ENCODE results near the gene FBXO42. TPM values are rescaled to one million over a fixed set of nuclear protein-coding genes. Genes with fewer than 3 reads are reported as not detected.

FBXO42 gene
- total and polyA plus RNA-seq, 2 donors (not counting 3 experiments of a cell fraction or from before 2014, with no cell fraction given): 16.3 to 20.4 TPM

DNA sequence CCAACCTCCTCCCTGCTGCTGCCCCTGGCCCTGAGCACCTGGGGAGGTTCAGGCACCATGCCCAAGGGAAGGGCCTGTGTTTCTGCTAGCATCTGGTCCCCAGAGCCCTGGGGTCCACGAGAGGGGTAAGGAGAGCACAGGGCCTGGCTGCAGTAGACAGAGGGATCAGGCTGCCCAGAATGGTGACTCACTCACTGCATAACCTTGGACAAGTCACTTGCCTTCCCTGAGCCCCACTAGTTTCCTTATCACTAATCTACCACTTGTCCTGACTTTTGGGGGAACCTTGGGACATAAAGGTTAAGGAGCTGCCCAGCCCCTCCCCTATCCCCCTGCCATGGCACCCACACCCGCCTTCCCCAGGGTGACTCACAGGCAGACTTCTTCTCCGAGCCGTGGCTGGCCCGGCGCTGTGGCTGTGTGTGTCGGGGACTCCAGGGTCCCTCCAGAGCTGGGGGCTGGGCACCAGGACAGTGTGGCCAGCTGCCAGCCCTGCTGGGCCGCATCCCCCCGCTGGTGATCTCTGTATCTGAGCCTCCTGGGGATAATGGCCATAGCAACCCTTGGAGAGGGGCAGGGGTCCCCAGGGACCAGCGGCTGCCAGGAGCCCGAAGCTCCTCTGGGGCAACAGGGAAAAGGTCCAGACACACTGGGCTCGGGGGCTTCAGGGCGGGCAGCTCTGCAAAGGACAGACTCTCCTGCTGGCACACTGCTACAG lies 143.9 kb downstream of the FBXO42 start:
- intact Hi-C loops (cut with micrococcal nuclease): loop anchor here (5.0 to 10.0 kb wide), 2 partner anchors 144 to 236 kb away; partner anchors contain the start of genes FBXO42 and NECAP2
- no peak for FAIRE-seq

More for the DNA sequence above, 143.9 kb downstream of the FBXO42 start:
- Histone ChIP-seq H4K20me1 (replicated peaks; ENCODE audit: control insufficient read depth, extremely low read depth, insufficient read depth, low read length) (no peaks in the 10 kb centered on the region), H3K9me1 (replicated peaks; ENCODE audit: control insufficient read depth, extremely low read depth, insufficient read depth, low read length) (no peaks in the 10 kb centered on the region), H3K4me3 (replicated peaks in 1 of 3; ENCODE audit: insufficient read depth in 1 of 3, low read depth in 1 of 3, low read length in 3 of 3) (no peak overlapping the region), H3K27ac (ENCODE audit: insufficient read depth, low read depth, low read length) (no peak overlapping the region), H3K9ac (replicated peaks; ENCODE audit: extremely low read depth, insufficient read depth, low read length) (no peak overlapping the region), H2AFZ (ENCODE audit: low read depth, low read length) (no peak overlapping the region), H3K79me2 (ENCODE audit: control insufficient read depth, insufficient read depth, low read length) (no peaks in the 10 kb centered on the region), H3K4me2 (ENCODE audit: insufficient read depth, low read length) (no peak overlapping the region), H3K36me3 (ENCODE audit: control insufficient read depth in 2 of 2, extremely low read depth in 1 of 2, insufficient read depth in 2 of 2, low read length in 2 of 2) (no peaks in the 10 kb centered on the region), H3K4me1 (ENCODE audit: control insufficient read depth, extremely low read depth, insufficient read depth, low read length) (peaks cover 9% of the 10 kb centered on the region), H3K27me3 (ENCODE audit: control insufficient read depth in 2 of 2, insufficient read depth in 2 of 2, low read length in 2 of 2) (no peaks in the 10 kb centered on the region), H3K9me3 (replicated peaks; ENCODE audit: control insufficient read depth, insufficient read depth, low read length) (no peaks in the 10 kb centered on the region)
- no peak for TF ChIP-seq GATA2 (IDR thresholded peaks at IDR 0.05; ENCODE audit: insufficient read depth, insufficient read length, low read depth, low read length)
- no peak for TF ChIP-seq FOS (IDR thresholded peaks at IDR 0.05; ENCODE audit: borderline replicate concordance, insufficient read depth, low read length)
- TF ChIP-seq POLR2AphosphoS5 (IDR thresholded peaks at IDR 0.05; ENCODE audit: insufficient read depth, low read depth, low read length): no peak
- TF ChIP-seq MYC (IDR thresholded peaks at IDR 0.05; ENCODE audit: low read depth, low read length): no peak
- TF ChIP-seq, protein P1, sequence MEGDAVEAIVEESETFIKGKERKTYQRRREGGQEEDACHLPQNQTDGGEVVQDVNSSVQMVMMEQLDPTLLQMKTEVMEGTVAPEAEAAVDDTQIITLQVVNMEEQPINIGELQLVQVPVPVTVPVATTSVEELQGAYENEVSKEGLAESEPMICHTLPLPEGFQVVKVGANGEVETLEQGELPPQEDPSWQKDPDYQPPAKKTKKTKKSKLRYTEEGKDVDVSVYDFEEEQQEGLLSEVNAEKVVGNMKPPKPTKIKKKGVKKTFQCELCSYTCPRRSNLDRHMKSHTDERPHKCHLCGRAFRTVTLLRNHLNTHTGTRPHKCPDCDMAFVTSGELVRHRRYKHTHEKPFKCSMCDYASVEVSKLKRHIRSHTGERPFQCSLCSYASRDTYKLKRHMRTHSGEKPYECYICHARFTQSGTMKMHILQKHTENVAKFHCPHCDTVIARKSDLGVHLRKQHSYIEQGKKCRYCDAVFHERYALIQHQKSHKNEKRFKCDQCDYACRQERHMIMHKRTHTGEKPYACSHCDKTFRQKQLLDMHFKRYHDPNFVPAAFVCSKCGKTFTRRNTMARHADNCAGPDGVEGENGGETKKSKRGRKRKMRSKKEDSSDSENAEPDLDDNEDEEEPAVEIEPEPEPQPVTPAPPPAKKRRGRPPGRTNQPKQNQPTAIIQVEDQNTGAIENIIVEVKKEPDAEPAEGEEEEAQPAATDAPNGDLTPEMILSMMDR (IDR thresholded peaks at IDR 0.05; ENCODE audit: extremely low read depth in 1 of 2, insufficient read depth in 1 of 2, low read depth in 1 of 2, low read length in 2 of 2): no peak
- TF ChIP-seq EZH2 (IDR thresholded peaks at IDR 0.05; ENCODE audit: borderline replicate concordance, low read depth, low read length, severe bottlenecking): no peak
- TF ChIP-seq MAX (IDR thresholded peaks at IDR 0.05; ENCODE audit: insufficient read depth, insufficient read length): no peak
- no peak for TF ChIP-seq JUN (IDR thresholded peaks at IDR 0.05; ENCODE audit: borderline replicate concordance, insufficient read depth, insufficient read length, low read depth)
- no peak for TF ChIP-seq POLR2A (IDR thresholded peaks at IDR 0.05; ENCODE audit: low read depth, low read length)
- dilution Hi-C loops (cut with MboI; ENCODE audit: extremely low pct_ligation_motif_present, low sequenced_read_pairs): no loop called here
- CTCF ChIA-PET: interaction anchor here (1.5 kb wide), 1 partner anchor 130 kb away, joined by 10 read pairs; no protein-coding TSS in a partner anchor
- POLR2A ChIA-PET: no interaction called here
- BruUV-seq (replicated peaks): no TSS peak
- DNase-seq (ENCODE audit: low read depth, low spot score): no peak

Measured in endothelial cell of umbilical vein (primary cell).